ENCODE results near the gene TAS2R60.
"Not testable (repeated sequence)": the region's sequence is repeated elsewhere in the genome, so short reads cannot be mapped to it uniquely, and the experiment has no call there.

Gene TAS2R60

DNA sequence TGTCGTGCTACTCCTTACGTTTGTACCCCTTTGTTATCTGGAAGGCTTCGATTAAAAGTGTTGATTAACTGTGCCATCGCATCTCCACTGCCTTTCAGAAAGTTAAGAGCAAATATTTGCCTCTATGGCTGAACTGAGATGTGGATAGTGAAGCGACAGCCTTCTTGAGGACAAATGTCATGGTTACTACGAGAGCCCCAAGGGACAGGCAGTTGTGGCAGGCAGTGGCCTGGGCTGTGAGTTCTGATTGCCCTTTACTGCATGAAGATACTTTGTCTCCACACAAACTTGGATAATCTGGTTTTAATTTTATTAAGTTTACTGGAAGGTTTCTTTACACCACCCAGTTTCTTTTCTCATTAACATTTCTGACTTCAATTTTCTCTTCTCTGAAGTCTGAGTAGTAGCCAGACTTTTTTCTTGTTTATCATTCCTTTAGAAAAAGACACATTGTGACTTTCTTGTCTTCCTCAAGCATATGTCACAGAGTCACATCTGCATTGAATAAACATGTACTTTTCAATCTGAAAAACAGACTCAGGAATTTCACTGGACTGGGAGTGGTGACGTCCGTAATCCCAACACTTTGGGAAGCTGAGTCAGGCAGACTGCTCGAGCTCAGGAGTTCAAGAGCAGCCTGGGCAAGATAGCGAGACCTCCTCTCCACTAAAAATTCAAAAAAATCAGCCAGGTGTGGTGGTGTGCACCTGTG lies 36.0 kb downstream of the TAS2R60 start:
- no peak for DNase-seq (ENCODE audit: low read depth)

DNA sequence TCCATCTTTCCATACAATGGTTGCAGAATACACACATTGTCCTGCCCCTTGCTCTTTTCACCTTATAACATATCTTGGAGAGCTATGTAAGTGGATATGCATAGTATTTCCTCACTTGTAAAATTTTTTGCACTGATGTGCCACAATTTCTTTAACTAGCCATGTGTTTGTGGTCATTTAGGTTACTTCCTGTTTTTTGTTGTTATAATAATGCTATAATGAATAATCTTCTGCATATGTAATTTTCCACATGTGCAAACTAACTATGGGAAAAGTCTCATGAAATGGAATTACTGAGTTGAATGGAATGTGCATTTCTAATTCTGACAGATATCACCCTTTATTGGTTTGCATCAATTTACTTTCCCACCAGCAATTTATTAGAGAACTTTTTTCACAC lies 37.2 kb downstream of the TAS2R60 start:
- DNase-seq (ENCODE audit: low read depth) = no peak

DNA sequence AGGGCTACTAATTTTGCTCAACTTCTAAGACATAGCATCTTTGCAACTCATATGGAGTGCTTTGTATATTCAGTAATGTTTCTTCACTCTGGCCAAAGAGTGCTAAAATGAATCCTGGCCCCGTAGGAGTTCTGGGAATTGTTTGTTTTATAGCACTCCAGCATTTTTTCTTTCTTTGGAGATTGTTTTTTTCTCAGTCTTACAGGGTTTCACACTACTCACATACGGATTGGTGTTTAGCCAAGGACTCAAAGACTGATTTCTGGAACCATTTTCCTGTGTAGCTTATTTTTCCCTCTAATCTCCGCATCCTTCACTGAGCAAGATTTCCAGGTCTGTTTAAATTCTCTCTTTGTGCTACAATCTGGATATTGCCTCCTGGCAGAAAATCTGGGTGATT lies 40.9 kb downstream of the TAS2R60 start:
- no peak for DNase-seq (ENCODE audit: low read depth)

DNA sequence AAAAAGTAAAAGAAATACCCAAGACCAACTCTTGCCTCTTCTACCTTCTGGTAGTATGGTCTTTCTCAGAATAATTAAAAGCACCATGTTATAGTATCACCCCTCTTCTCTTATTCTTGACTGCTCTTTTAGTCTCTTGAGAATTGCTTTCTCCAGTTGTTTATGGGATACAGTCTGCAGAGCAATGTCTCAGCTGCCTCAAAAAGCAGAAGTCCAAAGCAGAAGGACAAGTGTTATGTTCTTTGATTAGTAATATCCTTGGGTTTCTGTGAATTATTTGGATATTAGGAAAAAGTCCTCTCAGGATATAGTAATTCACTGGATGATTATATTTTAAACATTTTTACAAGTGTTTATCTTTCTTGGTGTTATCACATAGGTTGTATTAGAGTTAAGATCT lies 41.8 kb downstream of the TAS2R60 start:
- DNase-seq (ENCODE audit: low read depth) = no peak

DNA sequence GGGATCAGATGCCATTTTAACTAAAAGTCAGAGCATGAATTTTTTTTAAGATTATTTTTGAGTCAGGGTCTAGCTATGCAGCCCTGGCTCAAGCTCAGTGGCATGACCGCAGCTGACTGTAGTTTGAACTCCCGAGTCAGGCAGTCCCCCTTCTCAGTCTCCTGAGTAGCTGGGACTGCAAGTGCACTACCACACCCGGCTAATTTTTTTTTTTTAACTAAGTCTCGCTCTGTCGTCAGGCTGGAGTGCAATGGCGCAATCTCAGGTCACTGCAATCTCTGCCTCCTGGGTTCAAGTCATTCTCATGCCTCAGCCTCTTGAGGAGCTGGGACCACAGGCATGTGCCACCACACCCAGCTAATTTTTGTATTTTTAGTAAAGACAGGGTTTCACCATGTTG lies 42.2 kb downstream of the TAS2R60 start:
- no peak for DNase-seq (ENCODE audit: low read depth)

DNA sequence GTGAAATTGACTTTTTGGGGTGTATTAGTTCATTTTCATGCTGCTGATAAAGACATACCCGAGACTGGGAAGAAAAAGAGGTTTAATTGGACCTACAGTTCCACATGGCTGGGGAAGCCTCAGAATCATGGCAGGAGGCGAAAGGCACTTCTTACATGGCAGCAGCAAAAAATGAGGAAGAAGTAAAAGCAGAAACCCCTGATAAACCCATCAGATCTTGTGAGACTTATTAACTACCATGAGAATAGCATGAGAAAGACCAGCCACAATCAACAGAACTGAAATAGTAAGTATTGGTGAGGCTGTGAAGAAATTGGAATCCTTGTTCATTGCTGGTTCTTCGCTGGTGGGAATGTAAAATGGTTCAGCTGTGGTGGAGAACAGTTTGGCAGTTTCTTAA lies 43.0 kb downstream of the TAS2R60 start:
- not testable (repeated sequence) for DNase-seq (ENCODE audit: low read depth)

DNA sequence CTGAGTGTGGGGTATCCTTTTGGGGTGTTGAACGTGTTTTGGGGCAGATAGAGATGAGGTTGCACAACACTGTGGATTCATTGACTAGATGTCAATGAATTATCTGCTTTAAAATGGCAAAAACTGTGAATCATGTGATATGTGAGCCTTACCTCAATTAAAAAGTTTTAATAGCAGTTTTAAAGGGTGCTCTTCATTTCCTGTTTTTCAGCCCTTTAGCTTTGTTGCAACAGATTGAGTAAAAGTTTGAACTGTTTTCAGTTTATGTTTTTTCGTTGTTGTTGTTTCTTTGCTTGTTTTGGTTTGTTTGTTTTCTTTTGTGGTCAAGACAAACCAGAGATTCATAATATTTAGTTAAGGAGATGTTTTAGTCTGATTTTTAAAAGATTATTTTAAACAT lies 43.8 kb downstream of the TAS2R60 start:
- no peak for DNase-seq (ENCODE audit: low read depth)

DNA sequence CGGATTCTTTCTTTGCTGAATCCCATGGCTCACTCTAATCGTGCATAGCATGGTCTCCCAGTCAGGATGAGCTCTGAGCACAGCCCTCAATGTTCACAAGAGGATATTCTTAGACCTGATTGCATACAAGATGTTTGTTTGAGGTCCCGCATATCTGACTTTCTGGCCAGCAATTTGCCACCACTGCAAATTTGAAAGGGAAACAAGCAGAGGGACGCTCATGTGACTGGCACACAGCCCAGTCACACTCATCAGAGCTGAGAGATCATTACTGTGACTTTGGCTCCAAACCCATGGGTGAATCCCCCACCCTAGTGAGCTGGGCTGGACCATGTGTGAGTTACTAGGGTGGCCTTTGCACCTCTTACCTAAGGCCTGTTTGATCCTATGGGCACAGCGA lies 44.3 kb downstream of the TAS2R60 start:
- DNase-seq (ENCODE audit: low read depth) = no peak

DNA sequence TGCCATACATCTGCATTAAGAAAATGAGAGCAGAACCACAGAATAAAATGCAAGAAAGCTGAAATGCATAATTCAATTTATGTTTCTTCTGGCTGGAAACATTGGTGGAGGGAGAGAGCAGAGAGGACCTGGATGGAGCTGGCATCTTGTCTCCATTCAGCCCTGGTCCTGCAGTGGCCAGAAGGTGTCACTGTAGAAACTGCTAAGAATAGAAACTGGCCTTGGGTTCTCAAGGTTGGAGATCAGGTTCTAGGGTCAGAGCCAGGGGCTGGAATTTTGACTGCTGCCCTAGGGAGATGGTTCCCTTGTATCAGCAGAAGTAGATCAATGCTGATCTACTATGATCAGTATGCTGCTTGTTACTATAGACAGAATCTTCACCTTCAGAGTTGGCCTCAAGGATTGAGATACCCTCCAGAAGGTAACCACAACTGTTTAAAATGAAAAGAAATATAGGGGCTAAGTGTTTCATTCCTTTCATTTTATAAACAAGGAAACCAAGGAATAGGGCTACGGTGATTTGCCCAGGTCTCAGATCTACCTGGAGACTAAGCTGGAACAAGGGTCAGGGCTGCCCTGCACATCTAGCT lies 47.6 kb downstream of the TAS2R60 start:
- no peak for DNase-seq (ENCODE audit: low read depth)

DNA sequence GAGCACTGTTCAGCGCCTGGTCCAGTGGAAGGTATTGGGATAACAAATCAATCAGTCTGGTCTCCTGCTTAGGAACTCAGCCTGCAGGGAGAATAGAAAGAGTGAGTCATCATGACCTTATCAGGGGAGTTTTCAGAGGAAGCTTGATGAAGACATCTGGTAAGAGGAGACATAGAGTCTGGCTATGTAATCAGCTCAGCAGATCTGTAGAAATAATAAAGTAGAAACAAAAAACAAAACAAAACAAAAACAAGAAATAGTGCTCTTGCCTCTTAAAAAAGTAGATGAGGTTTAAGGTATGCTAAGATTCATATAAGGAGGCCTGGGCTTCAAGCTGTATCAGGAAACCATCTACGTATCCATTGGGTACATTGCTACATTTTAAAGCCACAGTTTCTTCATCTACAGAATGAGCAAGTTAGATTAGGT lies 48.8 kb downstream of the TAS2R60 start:
- DNase-seq (ENCODE audit: low read depth) = no peak

DNA sequence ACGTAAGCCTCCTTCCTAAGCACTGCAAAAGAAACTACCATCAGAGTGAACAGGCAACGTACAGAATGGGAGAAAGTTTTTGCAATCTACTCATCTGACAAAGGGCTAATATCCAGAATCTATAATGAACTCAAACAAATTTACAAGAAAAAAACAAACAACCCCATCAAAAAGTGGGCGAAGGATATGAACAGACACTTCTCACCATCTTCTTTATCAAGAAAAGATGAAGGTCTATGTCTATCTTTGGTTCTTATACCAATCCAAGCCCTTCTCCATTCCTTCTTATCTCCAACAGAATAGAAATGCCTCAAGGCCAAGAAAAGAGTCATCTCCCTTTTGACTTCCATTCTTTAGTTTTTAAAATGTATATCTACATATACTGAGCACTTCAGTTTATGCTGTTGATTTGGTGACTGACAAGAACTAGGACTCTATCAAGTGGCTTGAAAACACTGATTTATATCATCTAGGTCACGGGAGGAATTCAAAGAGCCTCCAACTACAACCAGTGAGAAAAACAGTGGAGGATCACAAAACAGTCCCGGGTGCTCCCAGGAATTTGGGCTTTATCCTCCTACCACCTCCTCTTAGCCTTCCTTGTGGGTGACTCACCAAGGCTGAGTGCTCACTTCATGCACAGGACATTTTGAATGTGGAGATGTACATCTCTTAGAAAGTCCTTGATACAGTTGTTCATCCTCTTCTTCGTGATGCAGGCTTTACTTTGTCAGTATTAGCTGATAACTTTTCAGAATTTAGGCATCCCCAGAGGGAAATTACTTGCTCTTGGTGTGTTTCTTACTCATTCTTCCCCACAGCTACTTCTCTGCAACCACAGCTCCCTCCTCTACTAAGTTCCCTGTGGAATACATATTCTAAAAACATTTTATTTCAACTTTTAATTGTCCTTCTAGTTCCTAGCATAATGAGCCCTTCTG lies 49.8 kb downstream of the TAS2R60 start:
- no peak for DNase-seq (ENCODE audit: low read depth)

DNA sequence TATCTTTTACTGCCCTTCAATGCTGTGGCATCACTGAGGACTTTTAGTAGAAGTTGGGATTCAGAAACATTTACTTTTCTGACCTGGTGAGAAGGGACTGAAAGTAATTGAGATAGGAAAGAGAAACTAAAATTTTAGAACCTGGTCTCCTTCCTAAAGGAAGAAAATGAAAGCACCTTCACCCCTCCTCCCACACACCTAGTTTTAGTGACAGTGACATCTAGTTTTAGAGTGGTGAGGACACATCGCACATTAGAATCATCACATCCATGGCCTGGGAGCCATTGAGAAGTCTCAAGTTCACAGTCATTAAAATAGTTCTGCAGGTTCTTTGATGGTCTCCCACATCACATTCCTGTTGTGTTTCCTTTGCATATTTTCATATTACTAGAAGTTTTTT lies 50.5 kb downstream of the TAS2R60 start:
- no peak for DNase-seq (ENCODE audit: low read depth)

Data from CMK (cell line).